ENCODE measurements around the gene COQ6.
"Not testable (repeated sequence)": the region's sequence is repeated elsewhere in the genome, so short reads cannot be mapped to it uniquely, and the experiment has no call there.

DNA sequence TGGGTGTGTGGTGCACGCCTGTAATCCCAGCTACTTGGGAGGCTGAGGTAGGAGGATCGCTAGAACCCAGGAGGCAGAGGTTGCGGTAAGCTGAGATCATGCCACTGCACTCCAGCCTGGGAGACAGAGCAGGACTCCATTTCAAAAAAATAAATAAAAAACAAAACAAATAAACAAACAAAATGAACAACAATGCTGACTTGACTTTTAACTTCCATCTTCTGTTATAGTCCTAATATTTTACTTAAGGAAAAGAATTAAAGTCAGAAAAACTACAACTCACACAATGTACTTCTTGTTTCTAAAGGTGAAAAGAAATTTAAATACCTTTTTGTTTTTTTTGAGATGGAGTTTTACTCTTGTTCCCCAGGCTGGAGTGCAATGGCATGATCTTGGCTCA, 55.6 kb downstream of the COQ6 start:
- TF ChIP-seq, protein P1, sequence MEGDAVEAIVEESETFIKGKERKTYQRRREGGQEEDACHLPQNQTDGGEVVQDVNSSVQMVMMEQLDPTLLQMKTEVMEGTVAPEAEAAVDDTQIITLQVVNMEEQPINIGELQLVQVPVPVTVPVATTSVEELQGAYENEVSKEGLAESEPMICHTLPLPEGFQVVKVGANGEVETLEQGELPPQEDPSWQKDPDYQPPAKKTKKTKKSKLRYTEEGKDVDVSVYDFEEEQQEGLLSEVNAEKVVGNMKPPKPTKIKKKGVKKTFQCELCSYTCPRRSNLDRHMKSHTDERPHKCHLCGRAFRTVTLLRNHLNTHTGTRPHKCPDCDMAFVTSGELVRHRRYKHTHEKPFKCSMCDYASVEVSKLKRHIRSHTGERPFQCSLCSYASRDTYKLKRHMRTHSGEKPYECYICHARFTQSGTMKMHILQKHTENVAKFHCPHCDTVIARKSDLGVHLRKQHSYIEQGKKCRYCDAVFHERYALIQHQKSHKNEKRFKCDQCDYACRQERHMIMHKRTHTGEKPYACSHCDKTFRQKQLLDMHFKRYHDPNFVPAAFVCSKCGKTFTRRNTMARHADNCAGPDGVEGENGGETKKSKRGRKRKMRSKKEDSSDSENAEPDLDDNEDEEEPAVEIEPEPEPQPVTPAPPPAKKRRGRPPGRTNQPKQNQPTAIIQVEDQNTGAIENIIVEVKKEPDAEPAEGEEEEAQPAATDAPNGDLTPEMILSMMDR (IDR thresholded peaks at IDR 0.05): not testable (repeated sequence)
- TF ChIP-seq POLR2A, POLR2AphosphoS5 (IDR thresholded peaks at IDR 0.05): not testable (repeated sequence)

Measured in prostate gland (tissue), 2 donors.